Esophagus muscularis mucosa (tissue), 4 donors: ENCODE data around the gene CTXN2. TPM values are rescaled to one million over a fixed set of nuclear protein-coding genes. Genes with fewer than 3 reads are reported as not detected.

Experiments
- DNase-seq: peaks from one replicate; pipeline ENCODE4 v3.0.0-alpha.2; 2017; ENCODE audit errors: extremely low spot score
- H3K27ac ChIP-seq, 4 donors: fragments of 200-600 bp; sonication (generic); replicated peaks in 1 of 4; 1 replicate in 3 of 4; 2 replicates in 1 of 4; pipeline ENCODE4 v1.5.1; 2016 to 2019; ENCODE audit warnings: mild to moderate bottlenecking in 1 of 4
- H3K27me3 ChIP-seq, 4 donors: fragments of 200-600 bp; sonication (generic); one replicate each; pipeline versions ENCODE4 v1.5.1 to v1.6.0; 2016 to 2019
- H3K36me3 ChIP-seq, 4 donors: fragments of 200-600 bp; sonication (generic); one replicate each; pipeline ENCODE4 v1.5.1; 2016 to 2019
- H3K4me1 ChIP-seq, 4 donors: fragments of 200-600 bp; sonication (generic); one replicate each; pipeline ENCODE4 v1.5.1; 2016 to 2019
- H3K4me3 ChIP-seq, 4 donors: fragments of 200-600 bp; sonication (generic); 1 replicate in 2 of 4; 2 replicates in 2 of 4; pipeline ENCODE4 v1.5.1; 2016 to 2019; ENCODE audit warnings: mild to moderate bottlenecking in 4 of 4, moderate library complexity in 1 of 4
- H3K9me3 ChIP-seq, 4 donors: fragments of 200-600 bp; sonication (generic); 1 replicate in 3 of 4; 2 replicates in 1 of 4; pipeline ENCODE4 v1.5.1; 2016 to 2019
- CTCF ChIP-seq, 3 experiments: fragments of 200-600 bp in 2 of 3; fragments of 450-650 bp in 1 of 3; sonication (generic) in 2 of 3; IDR thresholded peaks; one replicate each; pipeline ENCODE4 v1.5.1; 2017 to 2019; ENCODE audit warnings: antibody characterized with exemption in 3 of 3, mild to moderate bottlenecking in 2 of 3, moderate library complexity in 1 of 3
- EP300 ChIP-seq: sonication (generic); formaldehyde crosslinking; IDR thresholded peaks from one replicate; pipeline ENCODE4 v1.6.1; 2017; ENCODE audit warnings: antibody characterized with exemption
- POLR2A ChIP-seq: fragments of 450-650 bp; IDR thresholded peaks from one replicate; pipeline ENCODE4 v1.6.1; 2017; ENCODE audit warnings: antibody characterized with exemption, moderate library complexity, mild to moderate bottlenecking, low read depth
- POLR2AphosphoS5 ChIP-seq, 2 donors: sonication (generic); formaldehyde crosslinking; IDR thresholded peaks; one replicate each; pipeline ENCODE4 v1.6.1; 2017; ENCODE audit warnings: antibody characterized with exemption in 2 of 2
- WGBS: methylation state at CpG from one replicate; pipeline ENCODE4 v1.1.5; 2018; 5-methylcytosine and 5-hydroxymethylcytosine counted together
- intact Hi-C: fragments of 100-400 bp; cut with DNase I; formaldehyde crosslinking; loops from one replicate; pipeline ENCODE4 v1.15.1; 2023
- total RNA-seq, 4 donors: library from RNA; depleted of rRNA; stranded (reverse); fragments of >200 nt; gene quantifications; one replicate each; pipeline versions ENCODE4 v1.1.0 to v1.2.1, GENCODE V29; 2016

The CTXN2 gene
- total RNA-seq, result under 1 TPM in 1 of 4 donors, not detected in 3; 0.11 TPM

- no peak within 1 kb of the TSS for H3K27ac ChIP-seq
- intact Hi-C loops, result no loop called here
- no peak for TF ChIP-seq EP300
- no peak for TF ChIP-seq POLR2A
- TF ChIP-seq POLR2AphosphoS5 (IDR thresholded peaks at IDR 0.05), result no peak
- no peak for TF ChIP-seq CTCF (IDR thresholded peaks at IDR 0.05)
- no peaks in the 10 kb centered on the region for H3K9me3 ChIP-seq
- no peak for DNase-seq
- peaks cover 0 to 28% (median 0%) of the 10 kb centered on the region in 4 donors for H3K27me3 ChIP-seq
- 14% methylated on average over 31 of the region's 31 CpGs for WGBS
- H3K36me3 ChIP-seq, result no peaks in the 10 kb centered on the region
- H3K4me1 ChIP-seq, result peaks cover 0 to 4% (median 0%) of the 10 kb centered on the region in 4 donors
- no peak within 1 kb of the TSS for H3K4me3 ChIP-seq
These were observed at the start of gene CTXN2 for GRCh38 chr15:48191574-48192225. Gene CTXN2 (plus strand): TSS chr15:48191665. CDS start chr15:48201301, 9,636 bp downstream.

- intact Hi-C loops, result no loop called here
- Histone ChIP-seq H3K27ac (peak overlapping the region; percentile 23 to 58 (median 44)), H3K9me3 (no peaks in the 10 kb centered on the region), H3K27me3 (no peaks in the 10 kb centered on the region), H3K4me1 (peaks cover 4 to 60% (median 51%) of the 10 kb centered on the region in 4 donors), H3K4me3 (no peak overlapping the region), H3K36me3 (peaks cover 0 to 4% (median 1%) of the 10 kb centered on the region in 4 donors)
- no peak for DNase-seq
- 48% methylated on average over 1 of the region's 1 CpG for WGBS
- no peak for TF ChIP-seq EP300
- TF ChIP-seq POLR2A, result no peak
- TF ChIP-seq CTCF (IDR thresholded peaks at IDR 0.05), result no peak
- TF ChIP-seq POLR2AphosphoS5 (IDR thresholded peaks at IDR 0.05), result no peak
These were observed 47.6 kb upstream of the CTXN2 start for GRCh38 chr15:48143856-48144255.

- intact Hi-C loops, result no loop called here
These were observed 46.6 kb upstream of the CTXN2 start for GRCh38 chr15:48144889-48145288.

GRCh38 chr15:48145923-48146322 lies 45.5 kb upstream of the CTXN2 start:
- Histone ChIP-seq H3K36me3 (peaks cover 0 to 12% (median 2%) of the 10 kb centered on the region in 4 donors), H3K4me3 (no peak overlapping the region), H3K9me3 (no peaks in the 10 kb centered on the region), H3K27me3 (no peaks in the 10 kb centered on the region), H3K4me1 (peaks cover 4 to 48% (median 43%) of the 10 kb centered on the region in 4 donors), H3K27ac (peak overlapping the region in 3 of 4 donors; percentile 35 to 58 (median 48))
- intact Hi-C loops, result no loop called here
- TF ChIP-seq EP300 (no peak), POLR2AphosphoS5 (IDR thresholded peaks at IDR 0.05) (no peak), POLR2A (no peak), CTCF (IDR thresholded peaks at IDR 0.05) (no peak)
- DNase-seq, result no peak

More at GRCh38 chr15:48144889-48145288, 46.6 kb upstream of the CTXN2 start:
- Histone ChIP-seq H3K4me3 (no peak overlapping the region), H3K4me1 (peaks cover 4 to 55% (median 48%) of the 10 kb centered on the region in 4 donors), H3K36me3 (peaks cover 0 to 6% (median 2%) of the 10 kb centered on the region in 4 donors), H3K9me3 (no peaks in the 10 kb centered on the region), H3K27me3 (no peaks in the 10 kb centered on the region), H3K27ac (peak overlapping the region; percentile 23 to 58 (median 44))
- no peak for DNase-seq
- TF ChIP-seq POLR2A, result no peak
- no peak for TF ChIP-seq CTCF (IDR thresholded peaks at IDR 0.05)
- TF ChIP-seq EP300, result no peak
- TF ChIP-seq POLR2AphosphoS5 (IDR thresholded peaks at IDR 0.05), result no peak
- 43% methylated on average over 1 of the region's 1 CpG for WGBS

GRCh38 chr15:48147358-48147757 lies 44.1 kb upstream of the CTXN2 start:
- TF ChIP-seq POLR2AphosphoS5 (IDR thresholded peaks at IDR 0.05) (no peak), EP300 (no peak), POLR2A (no peak), CTCF (IDR thresholded peaks at IDR 0.05) (no peak)
- H3K27me3 ChIP-seq, result no peaks in the 10 kb centered on the region
- H3K36me3 ChIP-seq, result peaks cover 0 to 22% (median 6%) of the 10 kb centered on the region in 4 donors
- H3K4me1 ChIP-seq, result peaks cover 4 to 42% (median 37%) of the 10 kb centered on the region in 4 donors
- H3K4me3 ChIP-seq, result no peak overlapping the region
- no peaks in the 10 kb centered on the region for H3K9me3 ChIP-seq
- H3K27ac ChIP-seq, result no peak overlapping the region
- intact Hi-C loops, result no loop called here
- no peak for DNase-seq
